ENCODE results near the gene LRIT2.

DNA sequence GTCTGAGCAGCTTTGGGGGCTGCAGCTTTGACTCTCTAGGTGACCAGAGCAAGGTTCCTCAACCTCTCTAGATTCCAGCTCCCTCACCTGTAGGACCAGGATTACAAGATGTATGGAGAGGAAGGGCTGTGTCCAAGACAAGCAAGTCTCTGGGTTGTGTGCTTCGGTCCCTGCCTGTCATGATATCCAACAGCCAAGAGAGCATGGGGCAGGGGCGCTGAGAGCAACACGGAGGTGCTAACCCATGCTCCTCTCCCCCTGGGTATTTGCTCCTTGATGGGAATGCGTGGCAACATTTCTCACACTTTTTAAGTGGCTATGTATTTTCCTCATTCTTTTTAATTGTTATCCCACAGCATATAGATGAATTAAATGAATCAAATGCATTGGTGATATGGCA is 20.7 kb downstream of the LRIT2 start:
- TF ChIP-seq, protein P1, sequence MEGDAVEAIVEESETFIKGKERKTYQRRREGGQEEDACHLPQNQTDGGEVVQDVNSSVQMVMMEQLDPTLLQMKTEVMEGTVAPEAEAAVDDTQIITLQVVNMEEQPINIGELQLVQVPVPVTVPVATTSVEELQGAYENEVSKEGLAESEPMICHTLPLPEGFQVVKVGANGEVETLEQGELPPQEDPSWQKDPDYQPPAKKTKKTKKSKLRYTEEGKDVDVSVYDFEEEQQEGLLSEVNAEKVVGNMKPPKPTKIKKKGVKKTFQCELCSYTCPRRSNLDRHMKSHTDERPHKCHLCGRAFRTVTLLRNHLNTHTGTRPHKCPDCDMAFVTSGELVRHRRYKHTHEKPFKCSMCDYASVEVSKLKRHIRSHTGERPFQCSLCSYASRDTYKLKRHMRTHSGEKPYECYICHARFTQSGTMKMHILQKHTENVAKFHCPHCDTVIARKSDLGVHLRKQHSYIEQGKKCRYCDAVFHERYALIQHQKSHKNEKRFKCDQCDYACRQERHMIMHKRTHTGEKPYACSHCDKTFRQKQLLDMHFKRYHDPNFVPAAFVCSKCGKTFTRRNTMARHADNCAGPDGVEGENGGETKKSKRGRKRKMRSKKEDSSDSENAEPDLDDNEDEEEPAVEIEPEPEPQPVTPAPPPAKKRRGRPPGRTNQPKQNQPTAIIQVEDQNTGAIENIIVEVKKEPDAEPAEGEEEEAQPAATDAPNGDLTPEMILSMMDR (IDR thresholded peaks at IDR 0.05; ENCODE audit: poor library complexity, severe bottlenecking) = no peak
- TF ChIP-seq, protein P2, sequence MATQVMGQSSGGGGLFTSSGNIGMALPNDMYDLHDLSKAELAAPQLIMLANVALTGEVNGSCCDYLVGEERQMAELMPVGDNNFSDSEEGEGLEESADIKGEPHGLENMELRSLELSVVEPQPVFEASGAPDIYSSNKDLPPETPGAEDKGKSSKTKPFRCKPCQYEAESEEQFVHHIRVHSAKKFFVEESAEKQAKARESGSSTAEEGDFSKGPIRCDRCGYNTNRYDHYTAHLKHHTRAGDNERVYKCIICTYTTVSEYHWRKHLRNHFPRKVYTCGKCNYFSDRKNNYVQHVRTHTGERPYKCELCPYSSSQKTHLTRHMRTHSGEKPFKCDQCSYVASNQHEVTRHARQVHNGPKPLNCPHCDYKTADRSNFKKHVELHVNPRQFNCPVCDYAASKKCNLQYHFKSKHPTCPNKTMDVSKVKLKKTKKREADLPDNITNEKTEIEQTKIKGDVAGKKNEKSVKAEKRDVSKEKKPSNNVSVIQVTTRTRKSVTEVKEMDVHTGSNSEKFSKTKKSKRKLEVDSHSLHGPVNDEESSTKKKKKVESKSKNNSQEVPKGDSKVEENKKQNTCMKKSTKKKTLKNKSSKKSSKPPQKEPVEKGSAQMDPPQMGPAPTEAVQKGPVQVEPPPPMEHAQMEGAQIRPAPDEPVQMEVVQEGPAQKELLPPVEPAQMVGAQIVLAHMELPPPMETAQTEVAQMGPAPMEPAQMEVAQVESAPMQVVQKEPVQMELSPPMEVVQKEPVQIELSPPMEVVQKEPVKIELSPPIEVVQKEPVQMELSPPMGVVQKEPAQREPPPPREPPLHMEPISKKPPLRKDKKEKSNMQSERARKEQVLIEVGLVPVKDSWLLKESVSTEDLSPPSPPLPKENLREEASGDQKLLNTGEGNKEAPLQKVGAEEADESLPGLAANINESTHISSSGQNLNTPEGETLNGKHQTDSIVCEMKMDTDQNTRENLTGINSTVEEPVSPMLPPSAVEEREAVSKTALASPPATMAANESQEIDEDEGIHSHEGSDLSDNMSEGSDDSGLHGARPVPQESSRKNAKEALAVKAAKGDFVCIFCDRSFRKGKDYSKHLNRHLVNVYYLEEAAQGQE (IDR thresholded peaks at IDR 0.05; ENCODE audit: borderline replicate concordance) = no peak
- TF ChIP-seq TAF1 (IDR thresholded peaks at IDR 0.05; ENCODE audit: low read depth) = no peak
- no peak for TF ChIP-seq EP300 (conservative IDR thresholded peaks at IDR 0.05; ENCODE audit: poor library complexity, severe bottlenecking)
- TF ChIP-seq POLR2AphosphoS5 (IDR thresholded peaks at IDR 0.05) = no peak

All from neural cell (in vitro differentiated cells).